GM12864 (cell line): ENCODE results near the gene ABHD12.
A peak's percentile ranks its signal among the peaks of the same experiment; 100 is the strongest.

Source experiments
- DNase-seq: peaks from one replicate; pipeline ENCODE4 v3.0.0-alpha.2; 2011; ENCODE audit warnings: low read depth
- H3K4me3 ChIP-seq: 2 replicates; pipeline ENCODE4 v1.5.1; 2011; ENCODE audit warnings: mild to moderate bottlenecking, low read depth, low read length, control low read depth
- TF ChIP-seq, protein P1 (sequence below): IDR thresholded peaks from 2 replicates; pipeline ENCODE4 v1.5.1; 2011; ENCODE audit warnings: low read depth, mild to moderate bottlenecking, moderate library complexity, low read length, control low read depth, inconsistent platforms; ENCODE audit errors: missing control alignments

ABHD12 gene

DNA sequence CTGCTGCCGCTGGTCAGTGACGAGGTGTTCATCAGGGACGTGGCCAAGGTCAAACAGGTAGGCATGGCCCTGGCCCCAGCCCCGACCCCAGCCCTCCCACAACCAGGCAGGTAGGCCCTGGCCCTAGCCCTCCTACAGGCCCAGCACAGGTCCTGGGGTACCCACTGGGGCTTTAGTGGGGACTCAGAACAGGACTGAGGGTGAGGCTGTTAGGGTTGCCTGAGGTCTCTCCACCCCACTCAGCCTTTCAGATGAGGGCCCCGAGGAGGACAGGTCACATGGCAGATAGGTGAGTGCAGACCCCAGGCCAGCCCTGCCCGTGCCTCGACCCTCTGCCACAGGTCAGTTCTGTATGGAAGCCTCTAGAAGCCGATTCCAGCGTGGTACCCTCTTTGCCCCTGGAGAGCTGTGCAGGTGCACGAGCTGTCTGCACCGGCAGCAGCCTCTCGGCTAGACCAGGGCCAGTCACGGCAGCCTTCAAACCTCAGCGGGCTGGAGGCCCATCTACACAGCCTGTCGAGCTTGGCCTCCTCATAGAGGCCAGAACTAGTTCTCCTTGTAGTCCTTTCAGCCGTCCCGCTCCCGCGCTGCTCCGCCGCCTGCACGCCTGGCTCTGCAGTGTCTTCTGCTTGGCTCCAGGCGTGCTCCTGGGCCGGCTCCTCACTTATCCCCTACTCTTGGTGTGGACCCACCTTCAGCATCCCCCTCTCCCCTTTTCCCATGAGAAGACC lies 107.2 kb downstream of the ABHD12 start:
- no peak for DNase-seq
- H3K4me3 ChIP-seq, result no peak overlapping the region
- TF ChIP-seq, protein P1, sequence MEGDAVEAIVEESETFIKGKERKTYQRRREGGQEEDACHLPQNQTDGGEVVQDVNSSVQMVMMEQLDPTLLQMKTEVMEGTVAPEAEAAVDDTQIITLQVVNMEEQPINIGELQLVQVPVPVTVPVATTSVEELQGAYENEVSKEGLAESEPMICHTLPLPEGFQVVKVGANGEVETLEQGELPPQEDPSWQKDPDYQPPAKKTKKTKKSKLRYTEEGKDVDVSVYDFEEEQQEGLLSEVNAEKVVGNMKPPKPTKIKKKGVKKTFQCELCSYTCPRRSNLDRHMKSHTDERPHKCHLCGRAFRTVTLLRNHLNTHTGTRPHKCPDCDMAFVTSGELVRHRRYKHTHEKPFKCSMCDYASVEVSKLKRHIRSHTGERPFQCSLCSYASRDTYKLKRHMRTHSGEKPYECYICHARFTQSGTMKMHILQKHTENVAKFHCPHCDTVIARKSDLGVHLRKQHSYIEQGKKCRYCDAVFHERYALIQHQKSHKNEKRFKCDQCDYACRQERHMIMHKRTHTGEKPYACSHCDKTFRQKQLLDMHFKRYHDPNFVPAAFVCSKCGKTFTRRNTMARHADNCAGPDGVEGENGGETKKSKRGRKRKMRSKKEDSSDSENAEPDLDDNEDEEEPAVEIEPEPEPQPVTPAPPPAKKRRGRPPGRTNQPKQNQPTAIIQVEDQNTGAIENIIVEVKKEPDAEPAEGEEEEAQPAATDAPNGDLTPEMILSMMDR, result no peak

DNA sequence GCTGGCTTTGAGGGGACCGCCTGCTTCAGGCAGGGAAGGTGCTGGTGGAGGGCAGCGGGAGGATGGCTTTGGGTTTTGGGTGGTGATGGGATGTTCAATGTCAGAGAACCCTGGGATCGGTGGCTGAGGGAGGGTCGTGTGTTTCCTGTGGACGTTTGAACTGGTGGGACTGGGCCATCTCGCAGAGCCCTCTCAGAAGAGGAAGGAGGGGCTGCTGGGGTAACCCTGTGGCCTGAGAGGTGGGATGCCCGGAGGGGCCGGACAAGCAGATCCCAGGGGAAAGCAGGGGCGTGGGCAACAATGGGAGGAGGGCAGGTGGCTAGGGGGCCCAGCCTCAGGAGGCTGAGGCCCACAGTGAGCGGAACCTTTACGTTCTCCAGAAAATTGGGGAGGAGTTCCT lies 107.8 kb downstream of the ABHD12 start:
- no peak for DNase-seq
- H3K4me3 ChIP-seq, result no peak overlapping the region
- TF ChIP-seq, protein P1, result no peak

- TF ChIP-seq, protein P1, result no peak
- no peak overlapping the region for H3K4me3 ChIP-seq
- DNase-seq, result no peak
Measured at GRCh38 chr20:25282034-25282781, 108.4 kb downstream of the ABHD12 start.

DNA sequence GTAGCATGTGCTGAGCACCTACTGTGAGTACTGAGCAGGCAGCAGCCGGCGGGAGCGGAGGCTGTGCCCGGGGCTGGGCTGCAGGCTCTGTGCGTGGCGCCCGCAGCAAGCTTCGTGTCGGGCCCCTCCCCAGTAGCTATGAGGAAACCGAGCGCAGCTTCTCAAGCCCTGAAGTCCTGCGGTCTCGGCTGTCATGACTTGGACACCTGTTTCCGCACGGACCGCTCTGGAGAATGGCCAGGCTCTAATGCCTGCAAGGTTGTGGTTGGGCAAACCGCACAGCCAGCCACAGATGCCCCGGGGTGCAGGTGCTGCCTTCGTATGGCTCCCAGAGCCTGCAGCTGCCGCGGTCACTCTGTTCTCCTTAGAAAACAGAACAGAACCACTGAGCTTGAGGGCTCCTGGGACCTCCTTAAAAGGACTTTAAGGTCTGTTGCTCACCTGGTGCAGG lies 109.1 kb downstream of the ABHD12 start:
- DNase-seq, result peak; percentile 84
- TF ChIP-seq, protein P1, result no peak
- H3K4me3 ChIP-seq, result no peak overlapping the region

DNA sequence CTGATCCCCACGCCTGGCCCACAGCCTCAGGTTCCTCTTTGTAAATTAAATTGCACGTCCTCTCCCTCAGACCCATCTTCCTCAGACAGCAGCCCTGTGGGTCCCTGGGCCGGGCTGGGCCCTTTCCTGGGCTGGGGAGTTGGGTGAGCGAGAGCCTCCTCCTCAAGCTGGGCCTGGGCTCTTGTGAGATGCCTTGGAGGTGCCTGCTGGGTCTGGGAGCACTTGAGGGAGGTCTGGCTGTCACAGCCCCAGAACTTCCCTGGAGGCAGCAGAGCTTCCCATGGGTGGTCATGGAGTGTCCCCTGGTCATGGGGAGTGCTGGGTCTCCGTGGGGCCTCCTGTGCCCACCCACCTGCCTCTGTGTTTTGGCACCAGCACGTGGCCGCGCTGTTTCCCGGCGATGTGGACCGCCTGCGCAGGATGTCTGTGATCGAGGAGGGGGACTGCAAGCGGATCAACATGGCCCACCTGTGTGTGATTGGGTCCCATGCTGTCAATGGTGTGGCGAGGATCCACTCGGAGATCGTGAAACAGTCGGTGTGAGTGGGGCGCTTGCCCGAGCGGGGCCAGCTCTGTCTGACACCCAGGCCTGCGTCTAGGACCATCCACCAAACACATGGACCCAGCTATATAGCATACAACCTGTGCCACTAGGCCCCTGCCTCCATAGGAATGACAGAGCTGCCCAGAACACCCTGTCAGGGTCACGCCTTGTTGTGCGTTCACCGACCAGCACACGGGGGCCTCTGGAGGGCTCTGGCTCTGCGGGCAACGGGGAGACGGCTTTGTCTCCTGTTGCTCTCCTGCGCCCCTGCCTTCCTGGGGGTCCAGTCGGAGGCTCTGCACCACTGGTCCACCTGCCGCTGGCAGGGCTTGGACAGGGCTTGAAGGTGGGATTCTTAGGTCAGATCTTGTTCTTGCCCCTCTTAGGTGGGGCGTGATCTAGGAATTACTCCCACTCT lies 109.8 kb downstream of the ABHD12 start:
- DNase-seq, result no peak
- TF ChIP-seq, protein P1, result no peak

DNA sequence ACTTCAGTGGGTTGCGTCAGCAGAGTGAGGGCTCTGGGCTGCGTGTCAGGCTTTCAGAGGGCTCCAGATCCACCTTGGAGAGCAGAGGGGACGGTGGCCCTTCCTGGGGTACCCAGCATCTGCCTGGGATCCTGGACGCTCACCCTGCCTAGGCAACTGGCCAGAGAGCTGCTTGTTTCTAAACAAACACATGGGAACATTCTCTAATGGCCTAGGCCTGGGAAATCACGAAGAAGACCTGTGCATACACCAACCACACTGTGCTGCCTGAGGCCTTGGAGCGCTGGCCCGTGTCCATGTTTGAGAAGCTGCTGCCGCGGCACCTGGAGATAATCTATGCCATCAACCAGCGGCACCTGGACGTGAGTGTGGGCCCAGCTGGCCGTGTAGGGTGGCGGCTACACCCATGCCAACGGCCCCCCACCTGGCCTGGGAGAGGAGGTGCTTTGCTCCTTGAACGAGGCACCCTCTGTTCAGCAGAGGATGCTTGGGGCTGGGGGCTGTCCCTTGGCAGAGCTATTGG lies 110.5 kb downstream of the ABHD12 start:
- DNase-seq, result no peak
- TF ChIP-seq, protein P1, result no peak

More for the DNA sequence above, 109.8 kb downstream of the ABHD12 start:
- H3K4me3 ChIP-seq, result no peak overlapping the region

More for the DNA sequence above, 110.5 kb downstream of the ABHD12 start:
- H3K4me3 ChIP-seq, result no peak overlapping the region
